HG02943 (cell line): ENCODE data around the gene HELZ2.

Experiments
- ATAC-seq: cut with Tn5 transposase; IDR thresholded peaks from one replicate; pipeline ENCODE4 v1.9.1; 2021; ENCODE audit warnings: mild to moderate bottlenecking, low read depth, moderate library complexity; ENCODE audit not compliant: unreplicated experiment

HELZ2 gene

DNA sequence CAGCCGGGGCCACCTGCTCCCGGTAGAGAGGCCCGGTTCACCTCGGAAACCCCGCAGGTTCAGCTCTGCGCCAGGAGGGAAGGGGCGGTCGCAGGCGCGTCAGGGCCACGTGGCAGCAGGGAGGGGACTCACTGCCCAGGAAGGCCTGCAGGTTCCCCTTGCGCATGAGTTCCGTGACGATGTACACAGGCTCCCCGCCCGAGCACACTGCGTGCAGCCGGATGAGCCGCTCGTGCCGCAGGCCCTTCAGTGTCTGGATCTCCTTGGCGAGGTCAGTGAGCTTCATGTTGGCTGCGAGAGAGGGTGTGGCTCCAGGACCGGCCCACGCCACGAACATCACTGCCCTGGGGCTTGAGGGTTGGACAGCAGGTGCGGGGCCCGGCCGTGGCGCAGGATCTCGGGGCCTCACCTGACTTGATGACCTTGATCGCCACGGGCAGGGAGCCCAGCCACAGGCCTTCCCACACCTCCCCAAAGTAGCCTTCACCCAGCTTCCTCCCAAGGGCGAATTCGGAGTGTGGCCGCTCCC lies 31.9 kb downstream of the HELZ2 start:
- no peak for ATAC-seq

- ATAC-seq: no peak
These were observed 32.7 kb downstream of the HELZ2 start for GRCh38 chr20:63541371-63541770.

DNA sequence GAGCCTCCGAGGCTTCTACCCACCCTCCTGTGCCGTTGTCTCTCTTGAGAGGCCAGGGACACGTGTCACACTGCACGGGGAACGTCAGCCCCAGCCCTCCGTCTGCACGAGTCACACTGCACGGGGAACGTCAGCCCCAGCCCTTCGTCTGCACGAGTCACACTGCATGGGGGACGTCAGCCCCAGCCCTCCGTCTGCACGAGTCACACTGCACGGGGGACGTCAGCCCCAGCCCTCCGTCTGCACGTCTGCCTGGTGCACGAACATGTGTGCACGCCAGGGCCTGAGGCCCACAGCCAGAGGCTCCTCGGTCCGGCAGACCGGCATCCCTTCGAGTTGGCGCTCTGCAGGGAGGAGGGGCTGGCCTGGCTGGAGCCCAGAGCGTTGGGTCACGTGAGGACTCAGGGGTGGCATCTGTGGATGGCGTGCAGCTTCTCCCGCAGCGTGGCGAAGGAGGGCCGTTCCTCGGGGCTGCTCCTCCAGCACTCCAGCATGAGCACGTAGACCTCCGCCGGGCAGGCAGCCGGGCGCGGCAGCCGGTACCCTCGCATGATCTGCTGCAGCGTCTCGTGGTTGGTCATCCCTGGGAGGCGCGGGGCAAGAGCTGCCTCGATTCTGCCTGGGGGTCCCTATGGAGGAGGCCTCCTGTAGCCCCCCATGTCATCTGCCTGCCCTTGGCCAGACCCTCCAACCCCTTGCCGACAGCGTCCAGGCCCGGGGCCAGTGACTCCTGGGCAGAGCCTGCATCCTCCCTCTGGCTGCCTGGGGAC lies 33.4 kb downstream of the HELZ2 start:
- ATAC-seq: no peak

DNA sequence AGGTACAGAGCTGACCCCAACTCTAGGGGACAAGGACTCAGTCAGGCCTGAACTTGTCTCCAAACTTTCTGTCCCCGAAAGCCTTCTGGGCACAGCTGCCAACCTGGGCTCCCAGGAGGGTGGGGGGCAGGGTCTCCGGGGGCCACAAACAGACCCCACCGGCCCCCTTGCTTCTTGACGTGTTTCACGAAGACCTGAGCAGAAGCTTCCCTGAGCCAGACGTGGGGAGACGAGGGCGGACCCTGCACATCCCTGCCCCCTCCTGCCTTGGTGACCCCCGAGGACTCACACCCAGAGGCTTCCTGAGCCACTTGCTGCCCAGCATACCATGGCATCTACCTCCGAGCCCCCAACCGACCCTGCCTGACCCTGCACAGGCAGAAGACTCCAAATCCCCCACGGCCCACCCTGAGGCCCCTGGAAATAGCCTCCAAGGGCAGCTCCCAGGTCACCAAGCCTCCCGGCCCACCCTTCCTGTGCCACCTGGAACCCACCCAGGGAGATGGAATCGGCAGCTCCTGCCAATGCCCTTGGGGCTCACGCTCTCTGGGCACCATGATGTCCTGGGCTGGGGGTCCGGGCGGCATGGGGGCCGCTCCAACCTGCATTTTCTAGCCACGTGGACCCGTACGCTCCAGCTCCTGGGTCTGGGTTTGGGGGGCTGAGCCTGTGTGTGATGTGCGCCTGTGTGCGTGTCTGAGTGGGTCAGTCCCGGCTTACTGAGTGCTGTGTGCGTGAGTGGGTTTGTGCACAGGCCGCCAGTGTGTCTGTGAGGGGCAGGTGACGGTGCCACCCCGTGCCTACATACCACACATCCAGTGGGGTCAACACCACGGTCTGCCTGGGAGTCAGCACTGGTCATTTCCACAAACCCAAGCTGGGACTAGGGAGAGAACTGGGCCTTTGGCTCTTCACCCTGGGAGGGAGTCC lies 34.3 kb downstream of the HELZ2 start:
- ATAC-seq: no peak

- no peak for ATAC-seq
These were observed 35.0 kb downstream of the HELZ2 start for GRCh38 chr20:63539092-63539430.

GRCh38 chr20:63538204-63539091 lies 35.6 kb downstream of the HELZ2 start:
- ATAC-seq: no peak

DNA sequence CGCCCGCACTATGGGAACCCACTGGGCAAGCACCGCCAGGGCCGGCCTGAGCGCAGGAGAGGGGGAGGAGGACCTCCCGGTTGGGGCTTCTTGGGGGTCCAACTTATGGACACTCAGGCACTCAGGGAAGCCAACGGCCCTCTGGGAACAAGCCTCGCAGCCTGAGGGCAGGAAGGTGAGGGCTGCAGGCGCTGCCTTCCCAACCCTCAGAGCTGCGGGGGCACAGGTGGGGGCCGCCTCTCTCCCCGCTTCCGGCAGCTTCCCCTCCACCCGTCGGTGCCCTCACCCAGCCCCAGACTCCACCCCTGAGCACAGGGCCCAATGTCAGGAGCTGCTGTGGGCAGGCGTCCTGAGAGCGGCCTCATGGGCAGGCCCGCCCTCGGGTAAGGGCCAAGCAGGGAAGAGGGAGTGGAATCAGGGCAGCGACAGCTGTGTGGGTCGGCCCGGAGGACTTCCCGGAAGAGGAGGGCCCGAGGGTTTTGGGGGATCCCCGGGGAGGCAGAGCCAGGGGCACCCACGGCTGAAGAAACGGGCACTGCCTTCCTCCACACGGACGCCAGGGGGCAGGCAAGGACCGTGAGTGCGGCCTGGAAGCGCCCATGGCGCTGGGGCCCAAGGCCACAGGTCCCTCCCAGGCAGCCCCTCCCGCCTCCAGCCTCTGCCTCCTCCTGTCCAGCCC lies 36.4 kb downstream of the HELZ2 start:
- peak; percentile 91 for ATAC-seq

GRCh38 chr20:63536997-63537524 lies 37.0 kb downstream of the HELZ2 start, which contains the start of gene PTK6:
PTK6 (minus strand) TSS chr20:63537376; CDS start chr20:63537314, 62 bp downstream.
- no peak for ATAC-seq

DNA sequence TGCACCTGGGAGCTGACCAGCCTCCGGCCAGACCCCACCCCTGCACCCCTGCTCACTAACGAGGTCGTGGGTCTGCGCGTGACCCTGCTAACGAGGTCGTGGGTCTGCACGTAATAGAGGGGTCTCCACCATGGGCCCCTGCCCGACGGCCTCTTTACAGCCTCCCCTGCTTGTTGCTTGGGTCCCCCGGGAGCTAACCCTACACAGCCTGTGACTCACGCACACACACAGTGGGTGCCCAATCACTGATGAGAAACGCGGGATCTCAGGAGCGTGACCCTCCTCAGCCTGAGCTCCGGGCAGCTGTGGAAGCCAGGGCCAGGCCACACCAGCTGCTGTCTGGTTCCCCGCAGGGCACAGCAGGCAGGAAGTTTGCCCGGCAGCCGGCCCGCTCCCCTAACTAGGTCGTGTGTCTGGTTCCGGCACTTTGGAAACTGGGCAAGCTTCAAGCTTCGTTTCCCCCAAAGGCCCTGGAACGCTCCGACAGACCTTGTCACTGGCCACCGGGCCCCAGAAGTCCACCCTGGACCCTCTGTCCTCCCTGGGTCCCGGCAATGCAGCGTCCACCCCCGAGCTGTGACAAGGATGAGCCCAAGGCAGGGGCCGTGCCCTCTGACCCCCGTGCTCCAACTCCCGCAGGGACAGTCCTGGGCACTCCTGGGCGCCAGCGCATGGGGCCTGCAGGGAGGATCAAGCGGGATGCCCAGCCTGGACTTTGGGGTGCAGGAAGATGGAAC lies 37.6 kb downstream of the HELZ2 start:
- no peak for ATAC-seq

DNA sequence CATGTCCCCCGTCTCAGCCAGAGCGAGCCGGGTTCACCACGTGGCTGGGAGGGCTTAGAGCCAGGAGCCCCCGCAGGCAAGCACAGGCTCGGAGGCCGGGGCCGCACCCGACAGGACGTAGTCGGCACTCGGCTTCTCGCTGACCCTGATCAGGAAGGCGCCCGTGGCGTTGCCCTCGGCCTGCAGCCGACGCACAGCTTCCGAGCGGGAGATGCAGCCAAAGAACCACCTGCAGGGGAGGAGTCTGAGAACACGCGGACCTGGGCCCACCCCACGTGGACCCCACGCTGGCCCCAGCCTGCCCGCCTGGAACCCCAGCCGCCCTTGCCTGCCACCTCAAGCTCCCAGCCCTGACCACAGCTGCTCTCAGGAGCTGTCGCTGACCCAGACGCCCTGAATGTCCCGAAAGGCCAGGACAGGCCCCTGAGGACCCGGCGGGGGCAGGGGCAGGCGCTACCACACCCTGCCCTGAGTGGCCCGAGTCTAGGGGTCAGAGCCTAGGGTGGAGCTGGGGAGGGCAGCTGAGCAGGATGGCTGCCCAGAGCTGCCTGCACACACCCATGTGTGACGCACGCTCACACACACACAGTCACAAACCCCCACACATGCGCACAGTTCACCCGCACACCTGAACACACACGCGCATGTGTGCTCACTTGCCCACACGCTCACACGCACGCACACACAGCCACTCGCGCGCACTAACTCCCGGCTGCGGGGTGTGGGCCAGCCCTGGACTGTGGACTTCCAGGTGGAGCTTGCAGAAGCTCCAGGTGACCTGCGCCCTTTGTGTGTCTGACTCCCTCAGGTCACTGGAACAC lies 39.0 kb downstream of the HELZ2 start:
- ATAC-seq: no peak

GRCh38 chr20:63534427-63534830 lies 39.6 kb downstream of the HELZ2 start:
- ATAC-seq: no peak

- no peak for ATAC-seq
These were observed 40.1 kb downstream of the HELZ2 start for GRCh38 chr20:63533871-63534393.

DNA sequence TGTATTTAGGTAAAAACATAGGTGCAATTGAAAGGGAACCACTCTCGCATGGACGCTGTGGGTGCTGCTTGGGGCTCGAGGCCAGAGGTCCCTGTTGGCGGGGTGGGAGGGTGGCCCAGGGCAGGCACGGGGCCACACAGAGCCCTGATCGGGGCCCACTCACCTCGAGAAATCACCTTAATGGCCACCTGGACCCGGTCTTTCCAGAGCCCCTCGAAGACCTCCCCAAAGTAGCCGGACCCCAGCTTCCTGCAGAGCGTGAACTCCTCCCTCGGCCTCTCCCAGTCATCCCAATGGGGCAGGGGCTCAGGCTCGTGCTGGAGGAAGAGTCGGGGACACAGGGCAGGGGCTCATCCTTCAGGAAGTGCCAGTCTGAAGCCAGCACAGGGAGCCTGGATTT lies 40.7 kb downstream of the HELZ2 start:
- ATAC-seq: no peak

GRCh38 chr20:63532449-63532971 lies 41.5 kb downstream of the HELZ2 start:
- no peak for ATAC-seq

DNA sequence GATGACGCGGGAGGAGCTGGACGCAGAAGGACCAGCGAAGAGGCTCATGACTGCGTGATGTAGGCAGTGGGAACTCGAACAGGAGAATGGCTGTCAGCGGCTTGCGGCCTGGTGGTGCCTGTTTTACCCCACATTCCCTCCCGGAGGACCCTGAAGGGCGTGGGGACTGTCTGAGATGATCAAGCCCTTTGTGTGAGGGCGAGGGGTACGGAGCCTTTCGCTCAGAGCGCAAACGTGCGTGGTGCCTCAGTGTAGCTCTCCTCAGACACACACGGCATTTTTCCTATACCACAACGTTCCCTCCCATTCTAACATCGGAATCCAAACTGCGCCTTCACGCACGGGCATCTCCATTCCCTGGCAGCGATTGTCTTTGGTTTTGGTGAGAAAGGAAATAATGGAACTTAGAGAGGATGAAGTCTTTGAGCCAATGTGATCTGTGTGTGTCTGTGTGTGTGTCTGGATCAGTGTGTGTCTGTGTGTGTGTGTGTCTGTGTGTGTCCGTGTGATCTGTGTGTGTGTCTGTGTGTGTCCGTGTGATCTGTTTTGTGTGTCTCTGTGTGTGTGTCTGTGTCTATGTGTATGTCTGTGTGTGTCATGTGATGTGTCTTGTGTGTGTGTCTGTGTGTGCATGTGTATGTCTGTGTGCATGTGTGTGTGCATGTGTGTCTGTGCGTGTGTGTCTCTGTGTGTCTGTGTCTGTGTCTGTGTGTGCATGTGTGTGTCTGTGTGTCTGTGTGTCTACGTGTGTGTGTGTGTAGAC lies 42.2 kb downstream of the HELZ2 start:
- no peak for ATAC-seq

GRCh38 chr20:63530788-63531160 lies 43.3 kb downstream of the HELZ2 start:
- ATAC-seq: no peak
